ENCODE data around the gene PNMA8C.

DNA sequence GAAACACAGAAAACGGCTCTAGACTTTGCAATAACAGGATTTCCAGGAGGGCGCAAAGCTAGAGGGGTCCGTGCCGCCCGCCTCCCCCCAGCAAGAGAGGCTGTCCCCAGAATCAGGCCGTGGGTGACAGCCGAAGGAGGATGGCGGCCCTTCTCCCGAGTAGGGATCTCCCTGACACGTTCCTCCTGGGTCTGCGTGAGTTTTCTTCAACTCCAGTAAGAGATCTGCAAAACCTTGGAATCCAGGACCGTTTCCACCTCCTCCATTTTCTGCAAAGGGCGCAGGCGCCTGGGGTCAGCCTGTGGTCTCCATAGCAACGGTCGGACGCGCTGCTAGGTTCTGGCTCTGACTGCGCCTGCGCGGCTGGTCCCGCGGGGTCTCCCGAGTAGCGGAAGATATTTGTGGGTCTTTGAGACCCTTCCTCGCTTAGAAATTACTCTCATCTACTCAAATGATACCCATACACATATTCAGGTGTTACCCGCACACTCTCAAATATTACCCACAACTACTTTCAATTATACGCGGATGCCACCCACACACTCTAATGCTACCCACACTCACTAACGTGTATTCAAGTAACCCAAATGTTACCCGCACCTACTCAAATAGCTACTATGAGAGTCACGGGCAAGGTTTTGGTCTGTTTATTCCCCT is 2.1 kb downstream of the PNMA8C start:
- TF ChIP-seq, protein P1, sequence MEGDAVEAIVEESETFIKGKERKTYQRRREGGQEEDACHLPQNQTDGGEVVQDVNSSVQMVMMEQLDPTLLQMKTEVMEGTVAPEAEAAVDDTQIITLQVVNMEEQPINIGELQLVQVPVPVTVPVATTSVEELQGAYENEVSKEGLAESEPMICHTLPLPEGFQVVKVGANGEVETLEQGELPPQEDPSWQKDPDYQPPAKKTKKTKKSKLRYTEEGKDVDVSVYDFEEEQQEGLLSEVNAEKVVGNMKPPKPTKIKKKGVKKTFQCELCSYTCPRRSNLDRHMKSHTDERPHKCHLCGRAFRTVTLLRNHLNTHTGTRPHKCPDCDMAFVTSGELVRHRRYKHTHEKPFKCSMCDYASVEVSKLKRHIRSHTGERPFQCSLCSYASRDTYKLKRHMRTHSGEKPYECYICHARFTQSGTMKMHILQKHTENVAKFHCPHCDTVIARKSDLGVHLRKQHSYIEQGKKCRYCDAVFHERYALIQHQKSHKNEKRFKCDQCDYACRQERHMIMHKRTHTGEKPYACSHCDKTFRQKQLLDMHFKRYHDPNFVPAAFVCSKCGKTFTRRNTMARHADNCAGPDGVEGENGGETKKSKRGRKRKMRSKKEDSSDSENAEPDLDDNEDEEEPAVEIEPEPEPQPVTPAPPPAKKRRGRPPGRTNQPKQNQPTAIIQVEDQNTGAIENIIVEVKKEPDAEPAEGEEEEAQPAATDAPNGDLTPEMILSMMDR (IDR thresholded peaks at IDR 0.05; ENCODE audit: extremely low read depth in 1 of 2, insufficient read depth in 1 of 2, low read depth in 1 of 2, low read length in 2 of 2) = no peak
- TF ChIP-seq POLR2A (IDR thresholded peaks at IDR 0.05; ENCODE audit: low read depth, low read length) (no peak), EZH2 (IDR thresholded peaks at IDR 0.05; ENCODE audit: borderline replicate concordance, low read depth, low read length, severe bottlenecking) (peak; percentile 4), POLR2AphosphoS5 (IDR thresholded peaks at IDR 0.05; ENCODE audit: insufficient read depth, low read depth, low read length) (no peak), FOS (IDR thresholded peaks at IDR 0.05; ENCODE audit: borderline replicate concordance, insufficient read depth, low read length) (no peak)
- TF ChIP-seq, protein P2, sequence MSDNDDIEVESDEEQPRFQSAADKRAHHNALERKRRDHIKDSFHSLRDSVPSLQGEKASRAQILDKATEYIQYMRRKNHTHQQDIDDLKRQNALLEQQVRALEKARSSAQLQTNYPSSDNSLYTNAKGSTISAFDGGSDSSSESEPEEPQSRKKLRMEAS (IDR thresholded peaks at IDR 0.05; ENCODE audit: insufficient read depth, insufficient read length) = no peak
